ENCODE data around the gene COL20A1.
A peak's percentile ranks its signal among the peaks of the same experiment; 100 is the strongest.

Gene COL20A1

GRCh38 chr20:63366390-63367365 lies 73.7 kb downstream of the COL20A1 start (continued):
- TF ChIP-seq ZNF169 (tag by site-specific recombination; IDR thresholded peaks at IDR 0.05): no peak
- peak; percentile 73; the same call in 1 of the 2 replicates for TF ChIP-seq SCRT2 (tag by site-specific recombination; IDR thresholded peaks at IDR 0.05)
- TF ChIP-seq MEIS1 (CRISPR knock-in tag; IDR thresholded peaks at IDR 0.05; ENCODE audit: borderline replicate concordance): no peak
- TF ChIP-seq MYNN (tag by site-specific recombination; IDR thresholded peaks at IDR 0.05; ENCODE audit: borderline replicate concordance): no peak
- no peak for TF ChIP-seq ZNF24 (tag by site-specific recombination; IDR thresholded peaks at IDR 0.05)
- no peak for TF ChIP-seq ZNF112 (tag by site-specific recombination; IDR thresholded peaks at IDR 0.05)
- no peak for TF ChIP-seq ZNF266 (tag by site-specific recombination; IDR thresholded peaks at IDR 0.05; ENCODE audit: low read depth)

DNA sequence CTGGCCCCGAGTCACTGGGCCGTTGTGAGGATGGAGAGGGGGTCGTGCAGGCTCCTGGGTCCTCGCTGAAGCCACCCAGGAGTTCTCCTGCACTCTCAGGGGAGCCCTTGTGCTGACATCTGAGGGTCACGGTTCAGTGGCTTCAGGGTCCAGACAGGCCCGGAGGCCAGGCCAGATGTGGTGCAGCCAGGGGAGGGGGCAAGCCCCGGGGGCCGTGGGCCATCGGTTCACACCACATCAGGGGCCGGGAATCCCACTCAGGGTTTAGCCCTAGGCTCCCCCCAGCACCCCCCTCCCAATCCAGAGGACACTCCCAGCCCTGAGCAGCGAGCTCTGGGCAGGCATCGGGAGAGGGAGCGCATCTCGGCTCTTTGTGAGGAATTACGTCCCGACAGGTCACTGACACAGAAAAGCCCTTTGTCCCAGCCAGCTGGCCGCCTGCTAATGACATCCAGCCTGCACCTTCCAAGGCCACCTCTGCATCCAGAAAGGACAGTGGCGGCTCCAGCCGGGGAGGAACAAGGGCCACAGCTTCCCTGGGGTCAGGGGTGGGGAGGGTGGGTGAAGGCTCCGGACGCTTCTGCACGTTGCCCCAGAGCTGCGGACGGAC lies 74.6 kb downstream of the COL20A1 start:
- Histone ChIP-seq H3K4me3 (ENCODE audit: low read depth, low read length) (no peak overlapping the region), H3K27ac (ENCODE audit: extremely low read depth, low read depth, low read length) (no peak overlapping the region), H3K36me3 (ENCODE audit: control insufficient read depth in 2 of 2, insufficient read depth in 1 of 2, low read length in 2 of 2) (no peaks in the 10 kb centered on the region), H3K9me3 (ENCODE audit: control insufficient read depth, insufficient read depth, low read depth, low read length) (no peaks in the 10 kb centered on the region), H3K4me1 (ENCODE audit: control insufficient read depth, insufficient read depth, low read length) (no peaks in the 10 kb centered on the region)
- POLR2A ChIA-PET: interaction anchor here (0.9 kb wide), 1 partner anchor 95 kb away, joined by 3 read pairs; the partner anchor contains the start of gene ARFGAP1
- CTCF ChIA-PET: no interaction called here
- TF ChIP-seq PATZ1 (tag by site-specific recombination; IDR thresholded peaks at IDR 0.05): no peak
- TF ChIP-seq ZNF747 (tag by site-specific recombination; IDR thresholded peaks at IDR 0.05): no peak
- no peak for TF ChIP-seq HOXA7 (CRISPR knock-in tag; IDR thresholded peaks at IDR 0.05; ENCODE audit: borderline replicate concordance)
- TF ChIP-seq ZSCAN18 (tag by site-specific recombination; IDR thresholded peaks at IDR 0.05): no peak
- no peak for TF ChIP-seq KLF17 (tag by site-specific recombination; IDR thresholded peaks at IDR 0.05)
- no peak for TF ChIP-seq ZNF184 (tag by site-specific recombination; IDR thresholded peaks at IDR 0.05)
- no peak for TF ChIP-seq SETDB1 (IDR thresholded peaks at IDR 0.05; ENCODE audit: insufficient read length, low read length)
- TF ChIP-seq, protein P1, sequence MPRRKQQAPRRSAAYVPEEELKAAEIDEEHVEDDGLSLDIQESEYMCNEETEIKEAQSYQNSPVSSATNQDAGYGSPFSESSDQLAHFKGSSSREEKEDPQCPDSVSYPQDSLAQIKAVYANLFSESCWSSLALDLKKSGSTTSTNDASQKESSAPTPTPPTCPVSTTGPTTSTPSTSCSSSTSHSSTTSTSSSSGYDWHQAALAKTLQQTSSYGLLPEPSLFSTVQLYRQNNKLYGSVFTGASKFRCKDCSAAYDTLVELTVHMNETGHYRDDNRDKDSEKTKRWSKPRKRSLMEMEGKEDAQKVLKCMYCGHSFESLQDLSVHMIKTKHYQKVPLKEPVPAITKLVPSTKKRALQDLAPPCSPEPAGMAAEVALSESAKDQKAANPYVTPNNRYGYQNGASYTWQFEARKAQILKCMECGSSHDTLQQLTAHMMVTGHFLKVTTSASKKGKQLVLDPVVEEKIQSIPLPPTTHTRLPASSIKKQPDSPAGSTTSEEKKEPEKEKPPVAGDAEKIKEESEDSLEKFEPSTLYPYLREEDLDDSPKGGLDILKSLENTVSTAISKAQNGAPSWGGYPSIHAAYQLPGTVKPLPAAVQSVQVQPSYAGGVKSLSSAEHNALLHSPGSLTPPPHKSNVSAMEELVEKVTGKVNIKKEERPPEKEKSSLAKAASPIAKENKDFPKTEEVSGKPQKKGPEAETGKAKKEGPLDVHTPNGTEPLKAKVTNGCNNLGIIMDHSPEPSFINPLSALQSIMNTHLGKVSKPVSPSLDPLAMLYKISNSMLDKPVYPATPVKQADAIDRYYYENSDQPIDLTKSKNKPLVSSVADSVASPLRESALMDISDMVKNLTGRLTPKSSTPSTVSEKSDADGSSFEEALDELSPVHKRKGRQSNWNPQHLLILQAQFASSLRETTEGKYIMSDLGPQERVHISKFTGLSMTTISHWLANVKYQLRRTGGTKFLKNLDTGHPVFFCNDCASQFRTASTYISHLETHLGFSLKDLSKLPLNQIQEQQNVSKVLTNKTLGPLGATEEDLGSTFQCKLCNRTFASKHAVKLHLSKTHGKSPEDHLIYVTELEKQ (tag by site-specific recombination; IDR thresholded peaks at IDR 0.05; ENCODE audit: borderline replicate concordance): no peak
- no peak for TF ChIP-seq ZSCAN16 (tag by site-specific recombination; IDR thresholded peaks at IDR 0.05)
- TF ChIP-seq ZNF792 (tag by site-specific recombination; IDR thresholded peaks at IDR 0.05): no peak
- TF ChIP-seq ZNF24 (tag by site-specific recombination; IDR thresholded peaks at IDR 0.05): no peak
- no peak for TF ChIP-seq ZNF426 (tag by site-specific recombination; IDR thresholded peaks at IDR 0.05)
- TF ChIP-seq, protein P2, sequence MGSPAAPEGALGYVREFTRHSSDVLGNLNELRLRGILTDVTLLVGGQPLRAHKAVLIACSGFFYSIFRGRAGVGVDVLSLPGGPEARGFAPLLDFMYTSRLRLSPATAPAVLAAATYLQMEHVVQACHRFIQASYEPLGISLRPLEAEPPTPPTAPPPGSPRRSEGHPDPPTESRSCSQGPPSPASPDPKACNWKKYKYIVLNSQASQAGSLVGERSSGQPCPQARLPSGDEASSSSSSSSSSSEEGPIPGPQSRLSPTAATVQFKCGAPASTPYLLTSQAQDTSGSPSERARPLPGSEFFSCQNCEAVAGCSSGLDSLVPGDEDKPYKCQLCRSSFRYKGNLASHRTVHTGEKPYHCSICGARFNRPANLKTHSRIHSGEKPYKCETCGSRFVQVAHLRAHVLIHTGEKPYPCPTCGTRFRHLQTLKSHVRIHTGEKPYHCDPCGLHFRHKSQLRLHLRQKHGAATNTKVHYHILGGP (tag by site-specific recombination; IDR thresholded peaks at IDR 0.05): no peak
- no peak for TF ChIP-seq ZNF623 (tag by site-specific recombination; IDR thresholded peaks at IDR 0.05)
- TF ChIP-seq BCL11B (tag by site-specific recombination; IDR thresholded peaks at IDR 0.05; ENCODE audit: low read depth): no peak
- TF ChIP-seq KLF9 (tag by site-specific recombination; IDR thresholded peaks at IDR 0.05; ENCODE audit: low read depth): no peak

Measured in HEK293 (cell line).